Prostate gland (tissue), 2 donors: ENCODE measurements around the gene EFNB3. TPM values are rescaled to one million over a fixed set of nuclear protein-coding genes. Genes with fewer than 3 reads are reported as not detected.

Experiments
- DNase-seq: peaks from one replicate; pipeline ENCODE4 v3.0.0-alpha.2; 2019; ENCODE audit warnings: low spot score
- H3K27ac ChIP-seq, 2 donors: fragments of 200-600 bp; sonication (generic); 2 replicates each; pipeline ENCODE4 v1.5.1; 2017 to 2019
- H3K27me3 ChIP-seq: fragments of 200-600 bp; sonication (generic); replicated peaks from 2 replicates; pipeline ENCODE4 v1.5.1; 2019; ENCODE audit not compliant: insufficient read depth
- H3K36me3 ChIP-seq, 2 donors: fragments of 200-600 bp; sonication (generic); 1 replicate in 1 of 2; 2 replicates in 1 of 2; pipeline versions ENCODE4 v1.5.1 to v1.8.1; 2017 to 2019
- H3K4me1 ChIP-seq: fragments of 200-600 bp; sonication (generic); replicated peaks from 2 replicates; pipeline ENCODE4 v1.5.1; 2019
- H3K4me3 ChIP-seq, 2 donors: fragments of 200-600 bp; sonication (generic); 2 replicates each; pipeline ENCODE4 v1.5.1; 2017 to 2019
- H3K9me3 ChIP-seq: fragments of 200-600 bp; sonication (generic); 2 replicates; pipeline ENCODE4 v1.5.1; 2017
- CTCF ChIP-seq, 4 experiments: fragments of 200-600 bp in 2 of 4; fragments of 450-650 bp in 2 of 4; sonication (generic) in 2 of 4; IDR thresholded peaks; 1 replicate in 3 of 4; 2 replicates in 1 of 4; pipeline ENCODE4 v1.5.1; 2016 to 2019; ENCODE audit warnings: antibody characterized with exemption in 4 of 4, mild to moderate bottlenecking in 2 of 4, moderate library complexity in 2 of 4
- POLR2A ChIP-seq: fragments of 450-650 bp; IDR thresholded peaks from one replicate; pipeline ENCODE4 v1.6.1; 2016; ENCODE audit warnings: antibody characterized with exemption, mild to moderate bottlenecking
- POLR2AphosphoS5 ChIP-seq: sonication (generic); formaldehyde crosslinking; IDR thresholded peaks from one replicate; pipeline ENCODE4 v1.6.1; 2017; ENCODE audit warnings: antibody characterized with exemption
- WGBS: methylation state at CpG from one replicate; pipeline ENCODE4 v1.1.5; 2018; 5-methylcytosine and 5-hydroxymethylcytosine counted together
- intact Hi-C: fragments of 100-400 bp; cut with DNase I; formaldehyde crosslinking; loops from one replicate; pipeline ENCODE4 v1.14.2; 2022
- total RNA-seq, 2 donors: library from RNA; depleted of rRNA; stranded (reverse); fragments of >200 nt; gene quantifications; one replicate each; pipeline ENCODE4 v1.1.0, GENCODE V29; 2016

The EFNB3 gene
- total RNA-seq, 2 donors from 2014 or later: 3.0 to 5.5 TPM

DNA sequence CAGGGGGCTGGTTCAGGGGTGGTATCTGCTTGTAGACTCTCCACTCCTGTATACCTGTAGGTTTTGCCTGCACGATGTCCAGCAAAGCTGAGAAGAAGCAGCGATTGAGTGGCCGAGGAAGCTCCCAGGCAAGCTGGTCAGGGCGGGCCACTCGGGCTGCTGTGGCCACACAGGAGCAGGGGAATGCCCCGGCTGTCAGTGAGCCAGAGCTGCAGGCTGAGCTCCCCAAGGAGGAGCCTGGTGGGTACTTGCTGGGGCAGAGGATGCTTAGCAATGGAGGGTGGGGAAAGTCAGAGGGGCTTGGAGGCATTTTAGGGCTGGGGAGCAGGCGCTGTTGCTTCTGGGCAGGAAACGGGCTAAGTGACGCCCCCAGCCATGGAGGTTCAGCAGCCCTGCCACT lies 14.7 kb downstream of the EFNB3 start:
- H3K4me3 ChIP-seq: no peak overlapping the region
- H3K27ac ChIP-seq: no peak overlapping the region
- TF ChIP-seq POLR2A (no peak), POLR2AphosphoS5 (no peak), CTCF (IDR thresholded peaks at IDR 0.05) (no peak)
- no peaks in the 10 kb centered on the region for H3K36me3 ChIP-seq
- no peak for DNase-seq
- intact Hi-C loops: no loop called here
- H3K4me1 ChIP-seq: no peaks in the 10 kb centered on the region
- 68% methylated on average over 9 of the region's 9 CpGs for WGBS
- H3K9me3 ChIP-seq: no peaks in the 10 kb centered on the region
- H3K27me3 ChIP-seq: no peaks in the 10 kb centered on the region

DNA sequence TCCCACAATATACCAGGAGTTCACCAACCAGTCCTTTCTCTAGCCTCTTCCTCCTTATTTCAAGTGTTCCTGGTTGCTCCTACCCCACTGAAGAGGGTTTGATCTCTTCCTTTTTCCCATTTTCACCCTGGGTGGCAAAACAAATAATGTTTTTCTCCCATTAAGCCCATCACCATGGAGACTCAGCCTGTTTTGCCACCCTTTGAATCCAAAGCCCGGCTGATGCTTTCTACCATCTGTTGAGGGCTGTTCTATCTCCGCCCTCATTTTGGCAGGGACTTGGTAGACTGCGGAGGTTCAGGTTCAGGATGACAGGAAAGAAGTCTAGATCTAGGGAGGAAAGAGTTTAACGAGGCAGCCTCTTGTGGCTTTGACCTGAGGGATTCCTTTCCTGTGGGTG lies 15.1 kb downstream of the EFNB3 start:
- Histone ChIP-seq H3K9me3 (no peaks in the 10 kb centered on the region), H3K27me3 (no peaks in the 10 kb centered on the region), H3K36me3 (no peaks in the 10 kb centered on the region), H3K27ac (no peak overlapping the region), H3K4me1 (no peaks in the 10 kb centered on the region), H3K4me3 (no peak overlapping the region)
- WGBS: 33% methylated on average over 4 of the region's 4 CpGs
- TF ChIP-seq POLR2A (no peak), POLR2AphosphoS5 (no peak), CTCF (IDR thresholded peaks at IDR 0.05) (no peak)
- intact Hi-C loops: no loop called here
- DNase-seq: no peak

DNA sequence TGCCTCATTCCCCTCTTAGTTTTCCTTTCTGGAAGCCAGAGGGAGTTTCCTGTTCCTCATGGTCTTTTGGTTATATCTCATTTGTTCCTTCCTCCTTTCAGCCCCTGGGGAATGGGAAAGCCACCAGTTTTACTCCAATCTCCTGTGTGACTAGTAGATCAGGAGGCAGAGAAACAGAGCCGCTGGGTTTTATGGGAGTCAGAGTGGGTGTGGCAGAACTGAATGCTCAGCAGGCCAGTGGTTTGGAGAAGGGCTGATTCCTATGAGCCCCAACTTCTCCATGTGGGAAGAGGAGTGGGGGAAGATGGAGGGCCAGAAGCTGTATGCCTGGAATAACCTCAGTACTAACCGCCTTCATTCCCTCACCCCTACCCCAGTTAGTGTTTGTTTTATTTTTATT lies 16.6 kb downstream of the EFNB3 start:
- no peak overlapping the region for H3K27ac ChIP-seq
- H3K27me3 ChIP-seq: no peaks in the 10 kb centered on the region
- H3K36me3 ChIP-seq: no peaks in the 10 kb centered on the region
- 65% methylated on average over 2 of the region's 2 CpGs for WGBS
- no peaks in the 10 kb centered on the region for H3K4me1 ChIP-seq
- intact Hi-C loops: no loop called here
- H3K4me3 ChIP-seq: no peak overlapping the region
- no peak for TF ChIP-seq POLR2AphosphoS5
- no peak for TF ChIP-seq CTCF (IDR thresholded peaks at IDR 0.05)
- TF ChIP-seq POLR2A: no peak
- no peaks in the 10 kb centered on the region for H3K9me3 ChIP-seq
- no peak for DNase-seq

DNA sequence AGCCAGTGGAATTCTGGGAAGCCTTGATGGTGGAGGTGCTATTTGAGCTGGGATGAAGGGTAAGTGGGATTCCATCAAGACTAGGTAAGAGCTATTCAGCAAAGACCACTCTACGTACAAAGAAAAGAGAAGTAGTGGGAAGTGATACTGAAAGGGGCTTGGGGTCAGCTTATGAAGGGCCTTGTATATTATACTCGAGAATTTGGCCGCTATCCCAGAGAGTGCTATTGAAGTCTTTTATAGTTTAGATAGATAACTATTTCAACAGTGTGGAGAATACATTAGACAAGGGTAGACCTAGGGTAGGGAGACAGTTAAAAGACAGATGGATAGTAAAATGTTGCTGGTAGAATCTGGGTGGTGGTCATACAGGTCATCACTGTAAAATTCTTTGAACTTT lies 22.9 kb downstream of the EFNB3 start:
- intact Hi-C loops: no loop called here
- H3K9me3 ChIP-seq: no peaks in the 10 kb centered on the region
- WGBS: 56% methylated on average over 3 of the region's 3 CpGs
- H3K36me3 ChIP-seq: no peaks in the 10 kb centered on the region
- H3K27me3 ChIP-seq: no peaks in the 10 kb centered on the region
- no peak overlapping the region for H3K27ac ChIP-seq
- DNase-seq: no peak
- no peaks in the 10 kb centered on the region for H3K4me1 ChIP-seq
- no peak overlapping the region for H3K4me3 ChIP-seq
- TF ChIP-seq POLR2AphosphoS5 (no peak), CTCF (IDR thresholded peaks at IDR 0.05) (no peak), POLR2A (no peak)

GRCh38 chr17:7729816-7730215 lies 24.8 kb downstream of the EFNB3 start:
- TF ChIP-seq POLR2A (no peak), CTCF (IDR thresholded peaks at IDR 0.05) (no peak), POLR2AphosphoS5 (no peak)
- Histone ChIP-seq H3K9me3 (no peaks in the 10 kb centered on the region), H3K36me3 (no peaks in the 10 kb centered on the region), H3K27me3 (no peaks in the 10 kb centered on the region), H3K4me1 (no peaks in the 10 kb centered on the region), H3K4me3 (no peak overlapping the region), H3K27ac (no peak overlapping the region)
- DNase-seq: no peak
- intact Hi-C loops: no loop called here
- 56% methylated on average over 1 of the region's 1 CpG for WGBS
